OCI-LY7 (cell line): Measurements from ENCODE around the gene REELD1. TPM values are rescaled to one million over a fixed set of nuclear protein-coding genes. Genes with fewer than 3 reads are reported as not detected.
A peak's percentile ranks its signal among the peaks of the same experiment; 100 is the strongest.

Experiments
- BruUV-seq: library from RNA; stranded (reverse); fragments of 400-500 nt; replicated peaks from 2 replicates; lab custom pipeline; 2021; lab: Mats Ljungman, UMichigan
- CTCF ChIA-PET: fragments of 300-600 bp; sonication (Branson Sonifier 250); formaldehyde crosslinking; loops from one replicate; lab custom pipeline; 2022; ENCODE audit warnings: antibody characterized with exemption; ENCODE audit not compliant: unreplicated experiment; lab: Charles Lee
- POLR2A ChIA-PET: fragments of 300-600 bp; sonication (Branson Sonifier 250); formaldehyde crosslinking; loops from one replicate; lab custom pipeline; 2022; ENCODE audit warnings: antibody characterized with exemption; lab: Charles Lee
- DNase-seq: peaks from one replicate; pipeline ENCODE4 v3.0.0-alpha.2; 2015; ENCODE audit warnings: low spot score
- H2AFZ ChIP-seq: fragments of 200-600 bp; sonication (generic), shearing (Covaris generic); 2 replicates; pipeline ENCODE4 v1.6.1; 2014; ENCODE audit warnings: mild to moderate bottlenecking, antibody characterized with exemption, low read length, moderate library complexity
- H3K27ac ChIP-seq: fragments of 200-600 bp; sonication (generic); 2 replicates; pipeline ENCODE4 v1.5.1; 2014; ENCODE audit warnings: mixed run types, low read depth, mild to moderate bottlenecking, moderate library complexity, low read length, inconsistent platforms; ENCODE audit not compliant: poor library complexity, severe bottlenecking
- H3K36me3 ChIP-seq: fragments of 200-600 bp; sonication (generic); 2 replicates; pipeline ENCODE4 v1.6.1; 2014; ENCODE audit warnings: mild to moderate bottlenecking, antibody characterized with exemption, low read length, moderate library complexity, mixed read lengths; ENCODE audit not compliant: insufficient read depth
- H3K4me1 ChIP-seq: fragments of 200-600 bp; sonication (generic); 2 replicates; pipeline ENCODE4 v1.5.1; 2014; ENCODE audit warnings: mild to moderate bottlenecking, low read length; ENCODE audit not compliant: insufficient read depth, poor library complexity, severe bottlenecking
- H3K4me2 ChIP-seq: fragments of 200-600 bp; sonication (generic); 2 replicates; pipeline ENCODE4 v1.6.1; 2014; ENCODE audit warnings: mild to moderate bottlenecking, low read length
- H3K4me3 ChIP-seq: fragments of 200-600 bp; sonication (generic); 2 replicates; pipeline ENCODE4 v1.5.1; 2014; ENCODE audit warnings: mild to moderate bottlenecking, low read depth, low read length; ENCODE audit not compliant: poor library complexity, severe bottlenecking
- H3K79me2 ChIP-seq: fragments of 200-600 bp; sonication (generic); 2 replicates; pipeline ENCODE4 v1.6.1; 2016; ENCODE audit warnings: low read depth, mild to moderate bottlenecking, low read length, moderate library complexity, mixed read lengths; ENCODE audit not compliant: insufficient read depth
- H3K9me2 ChIP-seq: fragments of 200-600 bp; sonication (generic); 2 replicates; pipeline ENCODE4 v1.6.1; 2016; ENCODE audit warnings: mild to moderate bottlenecking, low read length, mixed read lengths; ENCODE audit not compliant: insufficient read depth
- H3K9me3 ChIP-seq: fragments of 200-600 bp; sonication (generic); 2 replicates; pipeline ENCODE4 v1.6.1; 2014; ENCODE audit warnings: mild to moderate bottlenecking, mixed run types, low read length, mixed read lengths
- H4K20me1 ChIP-seq: fragments of 200-600 bp; sonication (generic); 2 replicates; pipeline ENCODE4 v1.6.1; 2014; ENCODE audit warnings: mild to moderate bottlenecking, antibody characterized with exemption, low read length, moderate library complexity, mixed read lengths; ENCODE audit not compliant: insufficient read depth
- CTCF ChIP-seq: fragments of 200-600 bp; sonication (generic); conservative IDR thresholded peaks from 2 replicates; pipeline ENCODE4 v1.5.1; 2014; ENCODE audit warnings: mild to moderate bottlenecking, antibody characterized with exemption, low read length, moderate library complexity, mixed read lengths
- EZH2phosphoT487 ChIP-seq: fragments of 200-600 bp; sonication (generic); IDR thresholded peaks from 2 replicates; pipeline ENCODE4 v1.6.1; 2018; ENCODE audit warnings: low read depth, borderline replicate concordance, mild to moderate bottlenecking, mixed run types, antibody characterized with exemption, low read length, moderate library complexity, mixed read lengths
- intact Hi-C: fragments of 100-400 bp; cut with micrococcal nuclease; formaldehyde crosslinking; loops from one replicate; pipeline ENCODE4 v1.10.0; 2022; ENCODE audit not compliant: unreplicated experiment
- total RNA-seq, 2 experiments: library from RNA; depleted of rRNA in 1 of 2; stranded (reverse); fragments of >200 nt in 1 of 2; shearing (Covaris generic) in 1 of 2; gene quantifications; 2 replicates each; pipeline ENCODE4 v1.2.3, GENCODE V29; 2014 to 2022

The REELD1 gene
- total RNA-seq, 2 experiments from 2014 or later, result 0.63 TPM; not detected in 1

- Histone ChIP-seq H3K4me1 (no peaks in the 10 kb centered on the region), H3K9me2 (no peaks in the 10 kb centered on the region), H3K79me2 (no peaks in the 10 kb centered on the region), H3K27ac (no peak overlapping the region), H3K4me2 (no peak overlapping the region), H3K36me3 (peaks cover 56% of the 10 kb centered on the region), H2AFZ (no peak overlapping the region), H3K9me3 (no peaks in the 10 kb centered on the region), H4K20me1 (no peaks in the 10 kb centered on the region), H3K4me3 (no peak overlapping the region)
- no peak for DNase-seq
- ChIA-PET CTCF (no interaction called here), POLR2A (interaction anchor here (0.7 kb wide), 3 partner anchors 44 to 421 kb away, joined by 3 to 4 read pairs (median 3); no protein-coding TSS in a partner anchor)
- no TSS peak for BruUV-seq
- TF ChIP-seq EZH2phosphoT487 (no peak), CTCF (peak; percentile 45)
- intact Hi-C loops, result no loop called here
Measured at GRCh38 chr4:146191766-146192458, 22.4 kb upstream of the REELD1 start.

- Histone ChIP-seq H3K4me3 (no peak overlapping the region), H3K9me2 (no peaks in the 10 kb centered on the region), H2AFZ (no peak overlapping the region), H3K4me1 (no peaks in the 10 kb centered on the region), H3K4me2 (no peak overlapping the region), H3K36me3 (peaks cover 40% of the 10 kb centered on the region), H3K79me2 (no peaks in the 10 kb centered on the region), H4K20me1 (no peaks in the 10 kb centered on the region), H3K27ac (no peak overlapping the region), H3K9me3 (no peaks in the 10 kb centered on the region)
- ChIA-PET POLR2A (no interaction called here), CTCF (no interaction called here)
- no peak for DNase-seq
- intact Hi-C loops, result no loop called here
- BruUV-seq, result no TSS peak
- TF ChIP-seq CTCF (no peak), EZH2phosphoT487 (no peak)
Measured at GRCh38 chr4:146193628-146194027, 20.7 kb upstream of the REELD1 start.

- CTCF ChIA-PET, result no interaction called here
- no peaks in the 10 kb centered on the region for H3K9me2 ChIP-seq
- peaks cover 35% of the 10 kb centered on the region for H3K36me3 ChIP-seq
- no peak overlapping the region for H2AFZ ChIP-seq
- no peaks in the 10 kb centered on the region for H4K20me1 ChIP-seq
- TF ChIP-seq CTCF, result no peak
- no peak for TF ChIP-seq EZH2phosphoT487
- intact Hi-C loops, result no loop called here
- no peaks in the 10 kb centered on the region for H3K79me2 ChIP-seq
- H3K4me1 ChIP-seq, result no peaks in the 10 kb centered on the region
- H3K4me2 ChIP-seq, result no peak overlapping the region
- H3K9me3 ChIP-seq, result peaks cover 5% of the 10 kb centered on the region; the same call in 1 of the 2 replicates
- BruUV-seq, result no TSS peak
- H3K4me3 ChIP-seq, result no peak overlapping the region
- DNase-seq, result no peak
- H3K27ac ChIP-seq, result no peak overlapping the region
- POLR2A ChIA-PET, result interaction anchor here (0.7 kb wide), 1 partner anchor 9 kb away, joined by 3 read pairs; no protein-coding TSS in a partner anchor
Measured at GRCh38 chr4:146194212-146194611, 20.1 kb upstream of the REELD1 start.
